WTC11 (cell line): ENCODE results near the gene INCENP. TPM values are rescaled to one million over a fixed set of nuclear protein-coding genes. Genes with fewer than 3 reads are reported as not detected.

ENCODE experiments used
- ATAC-seq: fragments of 200-7000 bp; cut with Tn5 transposase; 2 replicates; pipeline ENCODE4 v1.10.0; 2021; ENCODE audit warnings: mild to moderate bottlenecking, moderate library complexity
- CTCF ChIA-PET: fragments of 300-600 bp; sonication (Branson Sonifier 250); formaldehyde crosslinking; loops from one replicate; lab custom pipeline; 2021; ENCODE audit warnings: antibody characterized with exemption; lab: Charles Lee
- POLR2A ChIA-PET: fragments of 350-600 bp; sonication (Branson Sonifier 250); formaldehyde crosslinking; loops from one replicate; lab custom pipeline; 2021; ENCODE audit warnings: antibody characterized with exemption; lab: Charles Lee
- DNase-seq: peaks from one replicate; pipeline ENCODE4 v3.0.0; 2021; ENCODE audit warnings: low spot score
- H3K27ac Mint-ChIP-seq: 2 replicates; pipeline ENCODE4 v1.8.0; 2021; ENCODE audit warnings: mixed read lengths
- H3K27me3 Mint-ChIP-seq: 2 replicates; pipeline ENCODE4 v1.8.0; 2021; ENCODE audit warnings: low read depth, mild to moderate bottlenecking, moderate library complexity, mixed read lengths
- H3K36me3 Mint-ChIP-seq: 2 replicates; pipeline ENCODE4 v1.8.0; 2021; ENCODE audit warnings: mixed read lengths
- H3K4me1 Mint-ChIP-seq: 2 replicates; pipeline ENCODE4 v1.8.0; 2022; ENCODE audit warnings: mixed read lengths
- H3K4me3 Mint-ChIP-seq: 2 replicates; pipeline ENCODE4 v1.8.0; 2021; ENCODE audit warnings: mild to moderate bottlenecking, moderate library complexity, mixed read lengths
- H3K9me3 Mint-ChIP-seq: 2 replicates; pipeline ENCODE4 v1.8.0; 2021; ENCODE audit warnings: mixed read lengths
- EMX1 ChIP-seq: fragments of 250-450 bp; sonication (Bioruptor Pico); IDR thresholded peaks from 2 replicates; pipeline ENCODE4 v1.8.0; 2021; ENCODE audit warnings: mild to moderate bottlenecking
- GABPB1 ChIP-seq: sonication (generic); formaldehyde crosslinking; IDR thresholded peaks from 2 replicates; pipeline ENCODE4 v1.8.1; 2023; ENCODE audit warnings: mild to moderate bottlenecking, missing genetic modification reagents
- NFATC4 ChIP-seq: fragments of 250-450 bp; sonication (Bioruptor Pico); IDR thresholded peaks from 2 replicates; pipeline ENCODE4 v1.9.0; 2021; ENCODE audit warnings: mild to moderate bottlenecking
- NFYB ChIP-seq: sonication (generic); formaldehyde crosslinking; conservative IDR thresholded peaks from 2 replicates; pipeline ENCODE4 v1.8.0; 2022; ENCODE audit warnings: low read depth, missing genetic modification reagents
- NR3C1 ChIP-seq: sonication (generic); formaldehyde crosslinking; conservative IDR thresholded peaks from 2 replicates; pipeline ENCODE4 v1.8.1; 2023; ENCODE audit warnings: low read depth, mild to moderate bottlenecking, missing genetic modification reagents
- PRRX2 ChIP-seq: fragments of 250-450 bp; sonication (Bioruptor Pico); IDR thresholded peaks from 2 replicates; pipeline ENCODE4 v1.8.0; 2021; ENCODE audit warnings: mild to moderate bottlenecking
- TCF7 ChIP-seq: sonication (generic); formaldehyde crosslinking; IDR thresholded peaks from 2 replicates; pipeline ENCODE4 v1.8.0; 2022; ENCODE audit warnings: mild to moderate bottlenecking, low read depth, missing genetic modification reagents, moderate library complexity
- ZNF121 ChIP-seq: sonication (generic); formaldehyde crosslinking; IDR thresholded peaks from 2 replicates; pipeline ENCODE4 v1.8.0; 2023; ENCODE audit warnings: missing genetic modification reagents
- ZNF138 ChIP-seq: sonication (generic); formaldehyde crosslinking; conservative IDR thresholded peaks from 2 replicates; pipeline ENCODE4 v1.8.1; 2022; ENCODE audit warnings: mild to moderate bottlenecking, moderate library complexity, missing genetic modification reagents
- ZNF317 ChIP-seq: sonication (generic); formaldehyde crosslinking; IDR thresholded peaks from 2 replicates; pipeline ENCODE4 v1.8.1; 2023; ENCODE audit warnings: low read depth, mild to moderate bottlenecking, moderate library complexity, missing genetic modification reagents, borderline replicate concordance
- ZNF396 ChIP-seq: fragments of 250-450 bp; sonication (Bioruptor Pico); IDR thresholded peaks from 2 replicates; pipeline ENCODE4 v1.8.0; 2021; ENCODE audit warnings: mild to moderate bottlenecking, moderate library complexity, borderline replicate concordance
- ZNF416 ChIP-seq: fragments of 250-450 bp; sonication (Bioruptor Pico); IDR thresholded peaks from 2 replicates; pipeline ENCODE4 v1.9.0; 2021; ENCODE audit warnings: mild to moderate bottlenecking, inconsistent platforms
- total RNA-seq: library from RNA; stranded (reverse); gene quantifications from 3 replicates; pipeline ENCODE4 v1.2.3, GENCODE V29; 2021
- TF ChIP-seq, protein P1 (sequence below): fragments of 200-600 bp; IDR thresholded peaks from 2 replicates; pipeline ENCODE4 v1.8.0; 2022; ENCODE audit warnings: antibody characterized with exemption
- TF ChIP-seq, protein P2 (sequence below): fragments of 250-450 bp; sonication (Bioruptor Pico); IDR thresholded peaks from 2 replicates; pipeline ENCODE4 v1.9.0; 2021; ENCODE audit warnings: mild to moderate bottlenecking, borderline replicate concordance
- TF ChIP-seq, protein P3 (sequence below): fragments of 250-450 bp; sonication (Bioruptor Pico); IDR thresholded peaks from 2 replicates; pipeline ENCODE4 v1.9.0; 2021; ENCODE audit warnings: mild to moderate bottlenecking
- TF ChIP-seq, protein P4 (sequence below): sonication (generic); formaldehyde crosslinking; IDR thresholded peaks from 2 replicates; pipeline ENCODE4 v1.8.0; 2023; ENCODE audit warnings: missing genetic modification reagents
- TF ChIP-seq, protein P5 (sequence below): sonication (generic); formaldehyde crosslinking; IDR thresholded peaks from 2 replicates; pipeline ENCODE4 v1.8.1; 2022; ENCODE audit warnings: mild to moderate bottlenecking, missing genetic modification reagents, moderate library complexity, borderline replicate concordance
- TF ChIP-seq, protein P6 (sequence below): sonication (generic); formaldehyde crosslinking; IDR thresholded peaks from 2 replicates; pipeline ENCODE4 v1.8.0; 2022; ENCODE audit warnings: mild to moderate bottlenecking, missing genetic modification reagents

Gene INCENP
- total RNA-seq, 1 experiment from 2014 or later, result 158 TPM

DNA sequence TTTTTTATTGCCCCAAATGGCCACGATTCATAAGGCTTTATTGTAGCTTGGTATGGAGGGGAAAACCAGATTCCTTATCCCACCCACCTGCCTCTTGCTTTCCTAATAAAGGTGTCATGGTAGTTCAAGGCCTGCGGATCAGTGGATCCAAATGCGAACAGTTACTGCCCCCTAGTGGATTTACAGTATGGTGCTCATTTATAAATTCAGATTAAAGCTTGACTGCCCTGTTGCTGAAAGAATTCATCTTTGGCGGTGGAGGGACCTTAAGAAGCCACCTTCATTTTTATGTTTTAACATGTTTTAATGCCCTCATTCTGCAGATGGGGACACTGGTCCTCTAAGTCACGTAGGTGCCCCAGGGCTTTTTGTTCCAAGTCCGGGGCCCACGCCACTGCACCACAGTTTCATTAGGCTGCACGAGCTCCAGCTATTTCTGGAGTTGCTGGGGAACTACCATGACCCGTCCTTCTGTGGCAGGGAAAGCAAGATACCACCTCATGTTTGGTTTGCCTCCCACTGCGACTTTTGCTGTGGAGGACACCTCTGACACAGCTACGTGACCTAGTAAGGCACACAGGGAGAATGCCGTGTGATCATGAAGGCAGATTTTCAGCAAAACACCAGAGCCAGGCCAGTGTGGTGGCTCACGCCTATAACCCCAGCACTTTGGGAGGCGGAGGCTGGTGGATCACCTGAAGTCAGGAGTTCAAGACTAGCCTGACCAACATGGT lies 15.6 kb upstream of the INCENP start:
- H3K9me3 Mint-ChIP-seq, result peaks cover 12% of the 10 kb centered on the region
- peaks cover 4% of the 10 kb centered on the region for H3K36me3 Mint-ChIP-seq
- no peak overlapping the region for H3K27ac Mint-ChIP-seq
- ATAC-seq (peak; percentile 70), DNase-seq (no peak)
- H3K4me3 Mint-ChIP-seq, result no peak overlapping the region
- ChIA-PET POLR2A (interaction anchor here (0.8 to 2.2 kb wide), 4 partner anchors 26 to 292 kb away, joined by 3 to 7 read pairs (median 4); partner anchors contain the start of gene FADS1), CTCF (interaction anchor here (0.5 to 5.4 kb wide), 67 partner anchors 9 to 1220 kb away, joined by 3 to 136 read pairs (median 4); partner anchors contain the start of genes BEST1, FADS1, FEN1 and FTH1)
- TF ChIP-seq PRRX2 (CRISPR knock-in tag) (no peak), ZNF396 (CRISPR knock-in tag) (no peak), GABPB1 (CRISPR knock-in tag) (no peak), NFATC4 (CRISPR knock-in tag) (no peak)
- TF ChIP-seq, protein P1, sequence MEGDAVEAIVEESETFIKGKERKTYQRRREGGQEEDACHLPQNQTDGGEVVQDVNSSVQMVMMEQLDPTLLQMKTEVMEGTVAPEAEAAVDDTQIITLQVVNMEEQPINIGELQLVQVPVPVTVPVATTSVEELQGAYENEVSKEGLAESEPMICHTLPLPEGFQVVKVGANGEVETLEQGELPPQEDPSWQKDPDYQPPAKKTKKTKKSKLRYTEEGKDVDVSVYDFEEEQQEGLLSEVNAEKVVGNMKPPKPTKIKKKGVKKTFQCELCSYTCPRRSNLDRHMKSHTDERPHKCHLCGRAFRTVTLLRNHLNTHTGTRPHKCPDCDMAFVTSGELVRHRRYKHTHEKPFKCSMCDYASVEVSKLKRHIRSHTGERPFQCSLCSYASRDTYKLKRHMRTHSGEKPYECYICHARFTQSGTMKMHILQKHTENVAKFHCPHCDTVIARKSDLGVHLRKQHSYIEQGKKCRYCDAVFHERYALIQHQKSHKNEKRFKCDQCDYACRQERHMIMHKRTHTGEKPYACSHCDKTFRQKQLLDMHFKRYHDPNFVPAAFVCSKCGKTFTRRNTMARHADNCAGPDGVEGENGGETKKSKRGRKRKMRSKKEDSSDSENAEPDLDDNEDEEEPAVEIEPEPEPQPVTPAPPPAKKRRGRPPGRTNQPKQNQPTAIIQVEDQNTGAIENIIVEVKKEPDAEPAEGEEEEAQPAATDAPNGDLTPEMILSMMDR, result peak; percentile 62
- H3K27me3 Mint-ChIP-seq, result peaks cover 4% of the 10 kb centered on the region; the same call in 1 of the 2 replicates
- peaks cover 14% of the 10 kb centered on the region for H3K4me1 Mint-ChIP-seq

DNA sequence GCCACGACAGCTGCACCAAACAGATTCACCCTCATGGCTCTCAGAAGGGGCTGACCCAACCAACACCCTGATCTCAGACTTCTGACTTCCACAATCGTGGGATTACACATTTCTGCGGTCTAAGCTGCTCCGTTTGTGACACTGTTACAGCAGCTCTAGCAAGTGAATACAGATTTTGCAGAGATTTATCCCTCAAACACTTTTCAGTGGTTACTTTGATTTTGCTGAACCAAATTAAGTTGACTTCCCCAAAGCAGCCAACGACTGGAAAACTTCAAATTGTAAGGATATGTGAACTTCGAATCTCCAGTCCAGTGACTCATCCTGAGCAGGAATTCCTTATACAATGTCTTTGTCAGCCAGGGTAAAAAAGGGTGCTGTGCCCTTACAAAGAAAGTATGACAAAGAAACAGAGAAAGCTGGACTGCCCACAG lies 14.8 kb upstream of the INCENP start:
- Mint-ChIP-seq H3K36me3 (peaks cover 4% of the 10 kb centered on the region), H3K27ac (no peak overlapping the region), H3K9me3 (peaks cover 5% of the 10 kb centered on the region), H3K4me1 (0 out of 2 replicates have a peak, but pooled peaks cover 8% of the 10 kb centered on the region), H3K27me3 (peaks cover 4% of the 10 kb centered on the region; the same call in 1 of the 2 replicates), H3K4me3 (no peak overlapping the region)
- DNase-seq (no peak), ATAC-seq (no peak)
- ChIA-PET CTCF (interaction anchor here (0.6 to 5.4 kb wide), 22 partner anchors 15 to 361 kb away, joined by 3 to 136 read pairs (median 11); partner anchors contain the start of genes BEST1, FADS1, FTH1 and INCENP), POLR2A (interaction anchor here (2.2 kb wide), 1 partner anchor 141 kb away, joined by 7 read pairs; no protein-coding TSS in a partner anchor)
- TF ChIP-seq ZNF317 (CRISPR knock-in tag) (no peak), ZNF416 (CRISPR knock-in tag) (no peak), EMX1 (CRISPR knock-in tag) (no peak), NR3C1 (CRISPR knock-in tag) (no peak), TCF7 (CRISPR knock-in tag) (no peak), ZNF121 (CRISPR knock-in tag) (no peak), ZNF138 (no peak), PRRX2 (CRISPR knock-in tag) (no peak), NFYB (CRISPR knock-in tag) (no peak)
- TF ChIP-seq, protein P2, sequence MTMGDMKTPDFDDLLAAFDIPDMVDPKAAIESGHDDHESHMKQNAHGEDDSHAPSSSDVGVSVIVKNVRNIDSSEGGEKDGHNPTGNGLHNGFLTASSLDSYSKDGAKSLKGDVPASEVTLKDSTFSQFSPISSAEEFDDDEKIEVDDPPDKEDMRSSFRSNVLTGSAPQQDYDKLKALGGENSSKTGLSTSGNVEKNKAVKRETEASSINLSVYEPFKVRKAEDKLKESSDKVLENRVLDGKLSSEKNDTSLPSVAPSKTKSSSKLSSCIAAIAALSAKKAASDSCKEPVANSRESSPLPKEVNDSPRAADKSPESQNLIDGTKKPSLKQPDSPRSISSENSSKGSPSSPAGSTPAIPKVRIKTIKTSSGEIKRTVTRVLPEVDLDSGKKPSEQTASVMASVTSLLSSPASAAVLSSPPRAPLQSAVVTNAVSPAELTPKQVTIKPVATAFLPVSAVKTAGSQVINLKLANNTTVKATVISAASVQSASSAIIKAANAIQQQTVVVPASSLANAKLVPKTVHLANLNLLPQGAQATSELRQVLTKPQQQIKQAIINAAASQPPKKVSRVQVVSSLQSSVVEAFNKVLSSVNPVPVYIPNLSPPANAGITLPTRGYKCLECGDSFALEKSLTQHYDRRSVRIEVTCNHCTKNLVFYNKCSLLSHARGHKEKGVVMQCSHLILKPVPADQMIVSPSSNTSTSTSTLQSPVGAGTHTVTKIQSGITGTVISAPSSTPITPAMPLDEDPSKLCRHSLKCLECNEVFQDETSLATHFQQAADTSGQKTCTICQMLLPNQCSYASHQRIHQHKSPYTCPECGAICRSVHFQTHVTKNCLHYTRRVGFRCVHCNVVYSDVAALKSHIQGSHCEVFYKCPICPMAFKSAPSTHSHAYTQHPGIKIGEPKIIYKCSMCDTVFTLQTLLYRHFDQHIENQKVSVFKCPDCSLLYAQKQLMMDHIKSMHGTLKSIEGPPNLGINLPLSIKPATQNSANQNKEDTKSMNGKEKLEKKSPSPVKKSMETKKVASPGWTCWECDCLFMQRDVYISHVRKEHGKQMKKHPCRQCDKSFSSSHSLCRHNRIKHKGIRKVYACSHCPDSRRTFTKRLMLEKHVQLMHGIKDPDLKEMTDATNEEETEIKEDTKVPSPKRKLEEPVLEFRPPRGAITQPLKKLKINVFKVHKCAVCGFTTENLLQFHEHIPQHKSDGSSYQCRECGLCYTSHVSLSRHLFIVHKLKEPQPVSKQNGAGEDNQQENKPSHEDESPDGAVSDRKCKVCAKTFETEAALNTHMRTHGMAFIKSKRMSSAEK (CRISPR knock-in tag), result no peak
- TF ChIP-seq, protein P3, sequence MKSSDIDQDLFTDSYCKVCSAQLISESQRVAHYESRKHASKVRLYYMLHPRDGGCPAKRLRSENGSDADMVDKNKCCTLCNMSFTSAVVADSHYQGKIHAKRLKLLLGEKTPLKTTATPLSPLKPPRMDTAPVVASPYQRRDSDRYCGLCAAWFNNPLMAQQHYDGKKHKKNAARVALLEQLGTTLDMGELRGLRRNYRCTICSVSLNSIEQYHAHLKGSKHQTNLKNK (CRISPR knock-in tag), result no peak
- TF ChIP-seq, protein P4, sequence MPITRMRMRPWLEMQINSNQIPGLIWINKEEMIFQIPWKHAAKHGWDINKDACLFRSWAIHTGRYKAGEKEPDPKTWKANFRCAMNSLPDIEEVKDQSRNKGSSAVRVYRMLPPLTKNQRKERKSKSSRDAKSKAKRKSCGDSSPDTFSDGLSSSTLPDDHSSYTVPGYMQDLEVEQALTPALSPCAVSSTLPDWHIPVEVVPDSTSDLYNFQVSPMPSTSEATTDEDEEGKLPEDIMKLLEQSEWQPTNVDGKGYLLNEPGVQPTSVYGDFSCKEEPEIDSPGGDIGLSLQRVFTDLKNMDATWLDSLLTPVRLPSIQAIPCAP (CRISPR knock-in tag), result no peak
- TF ChIP-seq, protein P5, sequence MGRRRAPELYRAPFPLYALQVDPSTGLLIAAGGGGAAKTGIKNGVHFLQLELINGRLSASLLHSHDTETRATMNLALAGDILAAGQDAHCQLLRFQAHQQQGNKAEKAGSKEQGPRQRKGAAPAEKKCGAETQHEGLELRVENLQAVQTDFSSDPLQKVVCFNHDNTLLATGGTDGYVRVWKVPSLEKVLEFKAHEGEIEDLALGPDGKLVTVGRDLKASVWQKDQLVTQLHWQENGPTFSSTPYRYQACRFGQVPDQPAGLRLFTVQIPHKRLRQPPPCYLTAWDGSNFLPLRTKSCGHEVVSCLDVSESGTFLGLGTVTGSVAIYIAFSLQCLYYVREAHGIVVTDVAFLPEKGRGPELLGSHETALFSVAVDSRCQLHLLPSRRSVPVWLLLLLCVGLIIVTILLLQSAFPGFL (CRISPR knock-in tag), result no peak
- TF ChIP-seq, protein P6, sequence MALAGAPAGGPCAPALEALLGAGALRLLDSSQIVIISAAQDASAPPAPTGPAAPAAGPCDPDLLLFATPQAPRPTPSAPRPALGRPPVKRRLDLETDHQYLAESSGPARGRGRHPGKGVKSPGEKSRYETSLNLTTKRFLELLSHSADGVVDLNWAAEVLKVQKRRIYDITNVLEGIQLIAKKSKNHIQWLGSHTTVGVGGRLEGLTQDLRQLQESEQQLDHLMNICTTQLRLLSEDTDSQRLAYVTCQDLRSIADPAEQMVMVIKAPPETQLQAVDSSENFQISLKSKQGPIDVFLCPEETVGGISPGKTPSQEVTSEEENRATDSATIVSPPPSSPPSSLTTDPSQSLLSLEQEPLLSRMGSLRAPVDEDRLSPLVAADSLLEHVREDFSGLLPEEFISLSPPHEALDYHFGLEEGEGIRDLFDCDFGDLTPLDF (CRISPR knock-in tag), result no peak
